K562 (cell line): ENCODE measurements around the gene PLEKHM2. TPM values are rescaled to one million over a fixed set of nuclear protein-coding genes. Genes with fewer than 3 reads are reported as not detected.

Experiments used
- ATAC-seq: fragments of 200-7000 bp; cut with Tn5 transposase; 3 replicates; pipeline ENCODE4 v1.9.1; 2020; ENCODE audit warnings: moderate library complexity
- BruUV-seq: library from RNA; stranded (reverse); fragments of 400-500 nt; replicated peaks from 2 replicates; lab custom pipeline; 2021; lab: Mats Ljungman, UMichigan
- CTCF ChIA-PET: fragments of 300-600 bp; formaldehyde crosslinking; extraction: SDS; loops from one replicate; lab custom pipeline; 2021; ENCODE audit warnings: low intra/inter-chr PET ratio; lab: Yijun Ruan, JAX
- POLR2A ChIA-PET: fragments of 300-600, 350-650 bp; sonication (Branson Sonifier 250); formaldehyde crosslinking; extraction: SDS; loops from one replicate; lab custom pipeline; 2021; ENCODE audit warnings: antibody characterized with exemption, inconsistent platforms; lab: Yijun Ruan, JAX
- DNase-seq, 4 experiments: peaks; one replicate each; pipeline versions ENCODE4 v3.0.0 to v3.0.0-alpha.2; 2011 to 2018; ENCODE audit warnings: low spot score in 3 of 4, mixed read lengths in 3 of 4; ENCODE audit errors: extremely low read depth in 1 of 4
- FAIRE-seq: peaks from 2 replicates; lab custom pipeline; 2011; peaks lifted over from hg19 to GRCh38; lab: Jason Lieb, UNC
- H2AFZ ChIP-seq: 2 replicates; pipeline ENCODE4 v1.6.0; 2011; ENCODE audit warnings: low read depth, low read length, control low read depth, inconsistent platforms
- H3K27ac ChIP-seq: fragments of 200-600 bp; 3 replicates; pipeline ENCODE4 v1.8.0; 2011; ENCODE audit warnings: low read depth, mild to moderate bottlenecking, control low read depth, inconsistent platforms, low read length, moderate library complexity, mixed read lengths; ENCODE audit errors: extremely low read depth
- H3K27me3 ChIP-seq, 2 experiments: fragments of 300-600 bp in 1 of 2; 2 replicates in 1 of 2; 3 replicates in 1 of 2; pipeline versions ENCODE4 v1.6.0 to v1.8.0; 2011; ENCODE audit warnings: inconsistent platforms in 2 of 2, low read length in 2 of 2, mild to moderate bottlenecking in 1 of 2, mixed read lengths in 1 of 2, moderate library complexity in 1 of 2; ENCODE audit not compliant: control insufficient read depth in 2 of 2, insufficient read depth in 2 of 2
- H3K36me3 ChIP-seq: fragments of 300-600 bp; 3 replicates; pipeline ENCODE4 v1.8.0; 2011; ENCODE audit warnings: mild to moderate bottlenecking, low read length, inconsistent platforms; ENCODE audit not compliant: control insufficient read depth, insufficient read depth
- H3K4me1 ChIP-seq, 2 experiments: fragments of 200-600 bp in 1 of 2; replicated peaks in 1 of 2; 2 replicates in 1 of 2; 3 replicates in 1 of 2; pipeline versions ENCODE4 v1.5.1 to v1.8.0; 2011; ENCODE audit warnings: inconsistent platforms in 2 of 2, low read length in 2 of 2, mild to moderate bottlenecking in 1 of 2, mixed read lengths in 1 of 2, moderate library complexity in 1 of 2; ENCODE audit not compliant: control insufficient read depth in 2 of 2, insufficient read depth in 2 of 2
- H3K4me2 ChIP-seq: 2 replicates; pipeline ENCODE4 v1.6.1; 2011; ENCODE audit warnings: low read length, control low read depth, inconsistent platforms, mixed read lengths; ENCODE audit not compliant: insufficient read depth
- H3K4me3 ChIP-seq: fragments of 200-600 bp; sonication (generic), shearing (Covaris generic); 2 replicates; pipeline ENCODE4 v1.5.1; 2016; ENCODE audit warnings: control low read depth, inconsistent platforms
- H3K79me2 ChIP-seq: fragments of 200-600 bp; 3 replicates; pipeline ENCODE4 v1.8.0; 2011; ENCODE audit warnings: low read length, inconsistent platforms; ENCODE audit not compliant: control insufficient read depth, insufficient read depth
- H3K9ac ChIP-seq, 2 experiments: 2 replicates each; pipeline versions ENCODE4 v1.6.0 to v1.6.1; 2011; ENCODE audit warnings: low read depth in 2 of 2, low read length in 2 of 2, control low read depth in 1 of 2, inconsistent platforms in 1 of 2, mild to moderate bottlenecking in 1 of 2, mixed read lengths in 1 of 2; ENCODE audit not compliant: insufficient read depth in 1 of 2
- H3K9me1 ChIP-seq: one replicate; pipeline ENCODE4 v1.6.0; 2011; ENCODE audit warnings: inconsistent platforms, mild to moderate bottlenecking, low read length, moderate library complexity; ENCODE audit not compliant: control insufficient read depth, insufficient read depth
- H3K9me3 ChIP-seq: replicated peaks from 2 replicates; pipeline ENCODE4 v1.5.1; 2011; ENCODE audit warnings: low read depth, low read length, inconsistent platforms; ENCODE audit not compliant: control insufficient read depth, insufficient read depth
- H4K20me1 ChIP-seq: replicated peaks from 2 replicates; pipeline ENCODE4 v1.6.1; 2011; ENCODE audit warnings: low read length, inconsistent platforms, mixed read lengths; ENCODE audit not compliant: control insufficient read depth, insufficient read depth
- CEBPB ChIP-seq: fragments of 450-650 bp; IDR thresholded peaks from 2 replicates; pipeline ENCODE4 v1.6.1; 2016; ENCODE audit warnings: missing genetic modification characterization, missing compliant biosample characterization
- CEBPG ChIP-seq, 3 experiments: fragments of 200-800 bp in 1 of 3; sonication (Bioruptor generic) in 1 of 3; sonication (generic) in 1 of 3; formaldehyde crosslinking in 1 of 3; IDR thresholded peaks in 2 of 3; conservative IDR thresholded peaks in 1 of 3; 2 replicates each; pipeline versions ENCODE4 v1.6.1 to v1.8.0; 2016 to 2022; ENCODE audit warnings: missing compliant biosample characterization in 2 of 3, missing genetic modification characterization in 2 of 3, mild to moderate bottlenecking in 1 of 3, missing genetic modification reagents in 1 of 3
- MAFG ChIP-seq: fragments of 450-650 bp; conservative IDR thresholded peaks from 2 replicates; pipeline ENCODE4 v1.6.1; 2016; ENCODE audit warnings: missing genetic modification characterization, missing compliant biosample characterization
- NR2F6 ChIP-seq: fragments of 450-650 bp; formaldehyde crosslinking; IDR thresholded peaks from 2 replicates; pipeline ENCODE4 v1.4.0; 2020; ENCODE audit warnings: mild to moderate bottlenecking
- NUFIP1 ChIP-seq: fragments of 450-650 bp; IDR thresholded peaks from 2 replicates; pipeline ENCODE4 v1.6.1; 2018; ENCODE audit not compliant: partially characterized antibody
- SNIP1 ChIP-seq: fragments of 450-650 bp; IDR thresholded peaks from 2 replicates; pipeline ENCODE4 v1.7.1; 2017; ENCODE audit warnings: low read depth, mild to moderate bottlenecking
- SUPT5H ChIP-seq: fragments of 450-650 bp; IDR thresholded peaks from 2 replicates; pipeline ENCODE4 v1.6.1; 2016
- ZNF197 ChIP-seq: fragments of 200-800 bp; sonication (Bioruptor generic); IDR thresholded peaks from 2 replicates; pipeline ENCODE4 v1.6.1; 2016; ENCODE audit warnings: low read depth, missing genetic modification characterization, missing compliant biosample characterization
- WGBS: fragments of 100-300 bp; shearing (Covaris generic); methylation state at CpG from one replicate; pipeline ENCODE4 v1.1.6; 2016; ENCODE audit warnings: low coverage, mixed read lengths; ENCODE audit not compliant: insufficient coverage; ENCODE audit errors: missing lambda C conversion rate; 5-methylcytosine and 5-hydroxymethylcytosine counted together
- in situ Hi-C: fragments of 300-500 bp; cut with MboI; formaldehyde crosslinking; loops from 4 replicates; pipeline ENCODE4 v1.15.0; 2018; ENCODE audit warnings: inconsistent platforms, mixed read lengths
- intact Hi-C: fragments of 100-400 bp; cut with micrococcal nuclease; formaldehyde crosslinking; loops from 2 replicates; pipeline ENCODE4 v1.14.2; 2022
- polyA plus RNA-seq, 8 experiments: library from polyadenylated mRNA; depleted of rRNA in 4 of 8; stranded (reverse) in 5 of 8; unstranded in 3 of 8; fragments of >200 nt; fragmentation: Nextera tagmentation in 2 of 8; fragmentation: Illumina TruSeq in 1 of 8; extraction: Ambion mirVana in 2 of 8; extraction: Trizol in 1 of 8; gene quantifications; 2 replicates each; pipeline versions ENCODE4 v1.2.1 to v1.2.3, GENCODE V29; 2011 to 2014; ENCODE audit warnings: inconsistent platforms in 1 of 8, missing spikeins in 1 of 8
- total RNA-seq, 7 experiments: library from RNA; depleted of rRNA in 6 of 7; stranded (reverse); fragments of >200 nt in 6 of 7; fragmentation: Illumina TruSeq in 2 of 7; extraction: Trizol in 2 of 7; gene quantifications; 2 replicates each; pipeline versions ENCODE4 v1.2.1 to v1.2.3, GENCODE V29; 2011 to 2021; ENCODE audit warnings: low replicate concordance in 1 of 7
- TF ChIP-seq, protein P1 (sequence below), 3 experiments: fragments of 200-800 bp in 1 of 3; sonication (Bioruptor generic) in 1 of 3; sonication (generic) in 1 of 3; formaldehyde crosslinking in 1 of 3; IDR thresholded peaks; 2 replicates each; pipeline versions ENCODE4 v1.6.1 to v1.8.0; 2016 to 2022; ENCODE audit warnings: mild to moderate bottlenecking in 2 of 3, missing compliant biosample characterization in 2 of 3, missing genetic modification characterization in 2 of 3, missing genetic modification reagents in 1 of 3

The PLEKHM2 gene
- total and polyA plus RNA-seq, 9 of the 15 experiments (the other 6 are each of a cell fraction or from before 2014, with no cell fraction given): 0.27 to 63.7 (median 33.2) TPM

DNA sequence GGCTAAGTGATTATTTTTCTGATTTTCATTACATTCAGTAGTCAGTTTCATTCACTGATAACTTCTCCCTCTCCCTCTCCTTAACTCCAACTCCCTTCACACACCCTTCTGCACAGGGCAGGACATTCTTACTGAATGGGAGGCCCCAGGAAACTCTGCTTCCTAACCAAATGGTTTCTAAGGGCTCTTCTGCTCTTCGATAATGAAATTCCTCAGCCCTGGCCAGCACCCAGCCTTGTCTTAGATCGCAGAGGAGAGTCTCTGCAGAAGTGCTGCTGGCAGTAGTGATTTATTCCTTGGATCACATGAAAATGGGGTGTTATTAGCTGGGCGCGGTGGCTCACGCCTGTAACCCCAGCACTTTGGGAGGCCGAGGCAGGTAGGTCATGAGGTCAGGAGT lies 16.4 kb downstream of the PLEKHM2 start (continued):
- TF ChIP-seq ZNF197 (CRISPR knock-in tag) (no peak), NR2F6 (CRISPR knock-in tag) (no peak), NUFIP1 (no peak)

- in situ Hi-C loops (no loop called here), intact Hi-C loops (no loop called here)
- Histone ChIP-seq H3K9ac (peak overlapping the region in 1 of 2 experiments; percentile 23; a peak in 1 of 4 replicates), H3K27me3 (no peaks in the 10 kb centered on the region), H3K4me1 (peaks cover 0 to 16% of the 10 kb centered on the region in 2 experiments; a peak in 2 of 5 replicates), H3K27ac (no peak overlapping the region; the same call in 2 of the 3 replicates), H2AFZ (no peak overlapping the region), H3K79me2 (peaks cover 61% of the 10 kb centered on the region), H3K9me3 (no peaks in the 10 kb centered on the region), H3K36me3 (peaks cover 25% of the 10 kb centered on the region; the same call in 2 of the 3 replicates), H3K4me2 (no peak overlapping the region), H3K9me1 (no peaks in the 10 kb centered on the region), H4K20me1 (peaks cover 7% of the 10 kb centered on the region), H3K4me3 (no peak overlapping the region)
- DNase-seq (no peak), FAIRE-seq (no peak), ATAC-seq (peak; percentile 24; the same call in 2 of the 3 replicates)
- BruUV-seq: no TSS peak
- 83% methylated on average over 8 of the region's 8 CpGs for WGBS
- POLR2A ChIA-PET: interaction anchor here (0.5 to 1.4 kb wide), 8 partner anchors 16 to 114 kb away, joined by 3 to 6 read pairs (median 3); no protein-coding TSS in a partner anchor
- CTCF ChIA-PET: no interaction called here
- TF ChIP-seq CEBPB (tag) (peak; percentile 2; the same call in 1 of the 2 replicates), CEBPG (CRISPR knock-in tag; IDR thresholded peaks at IDR 0.05) (peak; percentile 12; the same call in 1 of the 2 replicates), CEBPG (tag; conservative IDR thresholded peaks at IDR 0.05 in 1 of 2, IDR thresholded peaks at IDR 0.05 in 1 of 2) (no peak), MAFG (0 out of 2 replicates have a peak, but pooled peaks have one; percentile 5), SNIP1 (no peak), SUPT5H (no peak)
- TF ChIP-seq, protein P1, sequence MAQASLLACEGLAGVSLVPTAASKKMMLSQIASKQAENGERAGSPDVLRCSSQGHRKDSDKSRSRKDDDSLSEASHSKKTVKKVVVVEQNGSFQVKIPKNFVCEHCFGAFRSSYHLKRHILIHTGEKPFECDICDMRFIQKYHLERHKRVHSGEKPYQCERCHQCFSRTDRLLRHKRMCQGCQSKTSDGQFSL (CRISPR knock-in tag; IDR thresholded peaks at IDR 0.05): peak; percentile 66; the same call in 1 of the 2 replicates
- TF ChIP-seq, protein P1 (tag; IDR thresholded peaks at IDR 0.05): no peak
Observed at GRCh38 chr1:15701784-15702183, 17.7 kb downstream of the PLEKHM2 start.
